ENCODE data around the gene SLC9A9.
"Not testable (repeated sequence)": the region's sequence is repeated elsewhere in the genome, so short reads cannot be mapped to it uniquely, and the experiment has no call there.

SLC9A9 gene

DNA sequence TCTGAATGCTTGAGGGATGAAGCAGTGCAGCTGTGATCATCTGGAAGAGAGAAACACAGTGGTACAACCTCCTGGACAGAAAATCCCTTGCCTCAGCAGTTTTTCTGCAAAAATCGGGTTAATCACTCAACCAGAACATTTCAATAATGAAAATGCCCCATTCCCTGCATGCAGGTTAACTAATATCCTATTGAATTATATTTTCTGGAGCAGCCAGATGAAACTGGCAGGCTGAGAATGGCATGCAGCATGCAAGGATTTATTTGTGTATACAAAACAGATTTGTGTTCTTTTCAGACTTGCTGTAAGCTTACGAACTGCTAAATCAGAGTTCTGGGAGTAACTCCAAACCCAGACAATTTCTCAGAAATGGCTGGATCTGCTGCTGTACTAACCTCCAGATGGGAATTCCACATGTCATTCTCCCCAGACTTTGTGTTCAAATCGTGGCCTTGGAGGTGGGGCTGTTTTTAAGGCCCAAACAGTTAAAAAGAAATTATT is 39.1 kb downstream of the SLC9A9 start:
- H3K36me3 Mint-ChIP-seq (ENCODE audit: low read depth): no peaks in the 10 kb centered on the region
- H3K9me3 Mint-ChIP-seq: no peaks in the 10 kb centered on the region
- peaks cover 12% of the 10 kb centered on the region for H3K4me1 Mint-ChIP-seq (ENCODE audit: low read depth)
- H3K4me3 Mint-ChIP-seq: no peak overlapping the region
- no peaks in the 10 kb centered on the region for H3K27me3 Mint-ChIP-seq
- no peak for DNase-seq
- H3K27ac Mint-ChIP-seq: no peak overlapping the region

GRCh38 chr3:143808030-143808429 is 40.2 kb downstream of the SLC9A9 start:
- Mint-ChIP-seq H3K36me3 (ENCODE audit: low read depth) (no peaks in the 10 kb centered on the region), H3K9me3 (no peaks in the 10 kb centered on the region), H3K4me1 (ENCODE audit: low read depth) (peaks cover 7% of the 10 kb centered on the region), H3K4me3 (no peak overlapping the region), H3K27me3 (no peaks in the 10 kb centered on the region), H3K27ac (no peak overlapping the region)
- DNase-seq: no peak

GRCh38 chr3:143806038-143806437 is 42.2 kb downstream of the SLC9A9 start:
- H3K4me1 Mint-ChIP-seq (ENCODE audit: low read depth): peaks cover 7% of the 10 kb centered on the region
- no peak overlapping the region for H3K4me3 Mint-ChIP-seq
- no peaks in the 10 kb centered on the region for H3K36me3 Mint-ChIP-seq (ENCODE audit: low read depth)
- no peak for DNase-seq
- H3K27me3 Mint-ChIP-seq: no peaks in the 10 kb centered on the region
- H3K9me3 Mint-ChIP-seq: no peaks in the 10 kb centered on the region
- no peak overlapping the region for H3K27ac Mint-ChIP-seq

DNA sequence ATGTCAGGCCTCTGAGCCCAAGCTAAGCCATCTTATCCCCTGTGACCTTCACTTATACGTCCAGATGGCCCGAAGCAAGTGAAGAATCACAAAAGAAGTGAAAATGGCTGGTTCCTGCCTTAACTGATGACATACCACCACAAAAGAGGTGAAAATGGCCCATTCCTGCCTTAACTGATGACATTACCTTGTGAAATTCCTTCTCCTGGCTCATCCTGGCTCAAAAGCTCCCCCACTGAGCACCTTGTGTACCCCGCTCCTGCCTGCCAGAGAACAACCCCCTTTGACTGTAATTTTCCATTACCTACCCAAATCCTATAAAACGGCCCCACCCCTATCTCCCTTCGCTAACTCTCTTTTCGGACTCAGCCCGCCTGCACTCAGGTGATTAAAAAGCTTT is 42.8 kb downstream of the SLC9A9 start:
- H3K27ac Mint-ChIP-seq; H3K36me3 Mint-ChIP-seq (ENCODE audit: low read depth); H3K27me3 Mint-ChIP-seq; H3K9me3 Mint-ChIP-seq; DNase-seq; H3K4me3 Mint-ChIP-seq; H3K4me1 Mint-ChIP-seq (ENCODE audit: low read depth): not testable (repeated sequence)

GRCh38 chr3:143801046-143801445 is 47.2 kb downstream of the SLC9A9 start:
- not testable (repeated sequence) for H3K4me3 Mint-ChIP-seq, H3K27ac Mint-ChIP-seq, DNase-seq

GRCh38 chr3:143798151-143798550 is 50.1 kb downstream of the SLC9A9 start:
- H3K27ac Mint-ChIP-seq; H3K4me1 Mint-ChIP-seq (ENCODE audit: low read depth); H3K27me3 Mint-ChIP-seq; DNase-seq; H3K9me3 Mint-ChIP-seq; H3K4me3 Mint-ChIP-seq; H3K36me3 Mint-ChIP-seq (ENCODE audit: low read depth): not testable (repeated sequence)

More at GRCh38 chr3:143801046-143801445, 47.2 kb downstream of the SLC9A9 start:
- not testable (repeated sequence) for H3K36me3 Mint-ChIP-seq (ENCODE audit: low read depth); H3K4me1 Mint-ChIP-seq (ENCODE audit: low read depth); H3K9me3 Mint-ChIP-seq; H3K27me3 Mint-ChIP-seq

- no peak for DNase-seq
- H3K36me3 Mint-ChIP-seq (ENCODE audit: low read depth): peaks cover 17% of the 10 kb centered on the region
- no peaks in the 10 kb centered on the region for H3K4me1 Mint-ChIP-seq (ENCODE audit: low read depth)
- no peaks in the 10 kb centered on the region for H3K27me3 Mint-ChIP-seq
- H3K9me3 Mint-ChIP-seq: no peaks in the 10 kb centered on the region
- H3K27ac Mint-ChIP-seq: no peak overlapping the region
- H3K4me3 Mint-ChIP-seq: no peak overlapping the region
Measured at GRCh38 chr3:143795874-143796273, 52.4 kb downstream of the SLC9A9 start.

DNA sequence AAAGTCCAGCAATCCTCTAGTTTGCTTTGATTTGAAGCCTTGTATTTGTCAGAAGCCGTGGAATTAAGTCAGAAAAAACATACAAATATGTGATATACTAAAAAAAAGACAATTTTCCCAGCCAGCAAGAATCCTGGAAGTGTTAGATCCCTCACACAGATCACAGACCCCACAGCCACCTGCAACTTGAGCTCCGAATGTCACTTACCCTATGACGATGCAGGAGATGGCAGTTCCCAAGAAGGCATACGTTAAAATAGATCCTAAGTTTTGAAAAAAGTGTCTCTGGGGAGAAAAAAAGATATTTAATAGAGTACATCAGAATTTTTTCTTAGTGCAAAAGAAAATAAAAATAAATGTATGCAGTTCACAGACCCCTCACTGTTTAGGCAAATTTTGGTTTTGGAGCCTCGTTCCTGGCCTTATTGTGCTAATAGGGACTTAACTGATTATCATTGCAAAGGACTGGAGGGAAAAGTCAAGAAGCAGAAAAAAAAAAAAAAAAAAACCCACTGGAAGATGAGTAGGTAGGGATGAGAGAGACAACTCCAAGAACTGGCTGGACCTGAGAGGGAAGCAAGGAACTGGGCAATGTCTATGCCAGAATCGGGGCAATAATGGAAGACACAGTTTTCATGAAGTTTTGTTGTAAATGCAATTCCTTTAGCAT is 53.3 kb downstream of the SLC9A9 start:
- Mint-ChIP-seq H3K27ac (no peak overlapping the region), H3K27me3 (no peaks in the 10 kb centered on the region), H3K4me1 (ENCODE audit: low read depth) (no peaks in the 10 kb centered on the region), H3K36me3 (ENCODE audit: low read depth) (peaks cover 17% of the 10 kb centered on the region), H3K4me3 (no peak overlapping the region), H3K9me3 (no peaks in the 10 kb centered on the region)
- no peak for DNase-seq

DNA sequence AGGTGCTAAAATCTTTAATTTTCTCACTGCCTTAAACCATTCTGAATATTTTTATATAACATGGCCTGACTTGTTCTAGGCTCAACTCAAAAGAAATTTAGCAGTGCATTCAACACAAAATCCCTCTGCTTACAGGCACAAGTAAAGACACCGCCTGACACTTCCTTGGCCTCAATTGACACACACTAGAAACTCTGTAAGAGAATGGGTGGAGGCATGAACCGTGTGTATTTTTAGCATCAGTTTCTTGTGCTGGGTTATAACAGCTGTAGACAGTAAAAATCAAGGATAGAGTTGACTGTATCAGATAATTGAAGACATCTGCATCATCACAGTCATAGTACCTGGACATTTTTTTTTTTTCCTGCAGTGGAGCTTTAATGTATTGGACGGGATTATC is 54.3 kb downstream of the SLC9A9 start:
- no peak for DNase-seq
- Mint-ChIP-seq H3K36me3 (ENCODE audit: low read depth) (peaks cover 17% of the 10 kb centered on the region), H3K4me3 (no peak overlapping the region)

DNA sequence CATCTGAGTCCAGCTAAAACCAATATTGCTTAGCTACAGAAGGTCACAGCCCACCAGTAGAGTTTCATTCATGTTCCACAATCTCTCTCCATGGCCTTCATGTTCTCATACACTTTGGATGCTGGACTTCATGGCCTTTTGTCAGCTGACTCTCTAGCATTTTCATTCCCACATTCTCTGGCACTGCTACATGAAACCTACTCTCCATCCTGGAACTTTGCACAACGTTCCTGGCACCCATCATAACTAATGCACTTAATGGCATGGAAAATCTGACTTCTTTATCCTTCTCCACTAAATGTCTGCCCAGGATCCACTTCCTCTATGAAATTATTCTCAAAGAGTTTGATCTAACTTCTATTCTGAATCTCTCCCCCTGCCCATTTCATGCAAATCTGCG is 56.9 kb downstream of the SLC9A9 start:
- Mint-ChIP-seq H3K4me3 (no peak overlapping the region), H3K36me3 (ENCODE audit: low read depth) (peaks cover 17% of the 10 kb centered on the region), H3K27me3 (no peaks in the 10 kb centered on the region), H3K27ac (no peak overlapping the region), H3K9me3 (no peaks in the 10 kb centered on the region), H3K4me1 (ENCODE audit: low read depth) (no peaks in the 10 kb centered on the region)
- DNase-seq: no peak

More for the DNA sequence above, 54.3 kb downstream of the SLC9A9 start:
- Mint-ChIP-seq H3K4me1 (ENCODE audit: low read depth) (no peaks in the 10 kb centered on the region), H3K27ac (no peak overlapping the region), H3K9me3 (no peaks in the 10 kb centered on the region), H3K27me3 (no peaks in the 10 kb centered on the region)

- H3K4me3 Mint-ChIP-seq: no peak overlapping the region
- peaks cover 1% of the 10 kb centered on the region for H3K36me3 Mint-ChIP-seq (ENCODE audit: low read depth)
- no peaks in the 10 kb centered on the region for H3K9me3 Mint-ChIP-seq
- no peak overlapping the region for H3K27ac Mint-ChIP-seq
- H3K27me3 Mint-ChIP-seq: no peaks in the 10 kb centered on the region
- peaks cover 2% of the 10 kb centered on the region for H3K4me1 Mint-ChIP-seq (ENCODE audit: low read depth)
- DNase-seq: no peak
Measured at GRCh38 chr3:143786219-143787191, 61.8 kb downstream of the SLC9A9 start.

- Mint-ChIP-seq H3K27ac (no peak overlapping the region), H3K4me1 (ENCODE audit: low read depth) (peaks cover 2% of the 10 kb centered on the region), H3K27me3 (no peaks in the 10 kb centered on the region), H3K4me3 (no peak overlapping the region), H3K9me3 (no peaks in the 10 kb centered on the region), H3K36me3 (ENCODE audit: low read depth) (no peaks in the 10 kb centered on the region)
- DNase-seq: no peak
Measured at GRCh38 chr3:143784446-143784845, 63.8 kb downstream of the SLC9A9 start.

DNA sequence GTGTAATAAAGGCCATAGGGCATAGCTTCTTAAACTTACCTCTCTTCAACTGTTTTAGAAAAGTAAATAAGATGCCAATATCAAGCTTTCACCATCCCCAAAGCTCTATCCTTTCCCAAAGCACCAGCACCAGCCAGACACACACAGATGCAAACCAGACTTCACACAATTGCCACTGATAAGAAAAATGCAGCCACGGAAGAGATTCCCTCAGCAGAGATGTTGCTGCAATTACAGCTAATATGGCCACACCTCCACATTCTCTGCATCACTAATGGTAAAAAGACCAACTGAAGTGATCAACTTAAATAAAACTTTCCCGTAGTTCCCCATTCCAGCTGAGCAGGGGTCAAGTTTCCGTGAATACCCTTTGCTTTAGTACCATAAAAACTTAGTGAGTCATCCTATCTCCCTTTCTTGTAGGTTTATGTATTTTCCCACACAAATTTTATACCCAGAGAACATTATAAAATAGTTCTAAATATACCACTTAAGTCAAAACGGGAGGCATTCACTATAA is 64.4 kb downstream of the SLC9A9 start:
- H3K9me3 Mint-ChIP-seq: no peaks in the 10 kb centered on the region

GRCh38 chr3:143775459-143775858 is 72.8 kb downstream of the SLC9A9 start:
- no peak overlapping the region for H3K4me3 Mint-ChIP-seq

More for the DNA sequence above, 64.4 kb downstream of the SLC9A9 start:
- DNase-seq: no peak
- no peak overlapping the region for H3K4me3 Mint-ChIP-seq
- H3K27ac Mint-ChIP-seq: no peak overlapping the region
- peaks cover 2% of the 10 kb centered on the region for H3K4me1 Mint-ChIP-seq (ENCODE audit: low read depth)
- H3K36me3 Mint-ChIP-seq (ENCODE audit: low read depth): no peaks in the 10 kb centered on the region
- no peaks in the 10 kb centered on the region for H3K27me3 Mint-ChIP-seq

GRCh38 chr3:143771939-143772338 is 76.3 kb downstream of the SLC9A9 start:
- Mint-ChIP-seq H3K9me3 (no peaks in the 10 kb centered on the region), H3K36me3 (ENCODE audit: low read depth) (no peaks in the 10 kb centered on the region), H3K4me3 (no peak overlapping the region), H3K27ac (no peak overlapping the region), H3K4me1 (ENCODE audit: low read depth) (peaks cover 3% of the 10 kb centered on the region), H3K27me3 (no peaks in the 10 kb centered on the region)
- no peak for DNase-seq

More at GRCh38 chr3:143775459-143775858, 72.8 kb downstream of the SLC9A9 start:
- Mint-ChIP-seq H3K9me3 (no peaks in the 10 kb centered on the region), H3K4me1 (ENCODE audit: low read depth) (peaks cover 3% of the 10 kb centered on the region), H3K27ac (no peak overlapping the region), H3K27me3 (no peaks in the 10 kb centered on the region), H3K36me3 (ENCODE audit: low read depth) (no peaks in the 10 kb centered on the region)
- DNase-seq: no peak

Measured in activated T-cell treated with anti-CD3 and anti-CD28 coated beads, Interleukin-2, amount 50 U/mL, for 24 hours (primary cell).